Measurements from ENCODE around the gene BMPR1B.

- no peak for TF ChIP-seq CTCF (IDR thresholded peaks at IDR 0.05)
- no peak for TF ChIP-seq POLR2A (IDR thresholded peaks at IDR 0.05)
- TF ChIP-seq EP300 (IDR thresholded peaks at IDR 0.05): no peak
- TF ChIP-seq POLR2AphosphoS5 (IDR thresholded peaks at IDR 0.05): no peak
These were observed 356.8 kb downstream of the BMPR1B start for GRCh38 chr4:95114521-95114920.
